Calu3 (cell line): ENCODE measurements around the gene HDGFL2. TPM values are rescaled to one million over a fixed set of nuclear protein-coding genes. Genes with fewer than 3 reads are reported as not detected.

ENCODE experiments used
- BruUV-seq: library from RNA; stranded (reverse); fragments of 400-500 nt; replicated peaks from 2 replicates; lab custom pipeline; 2021; lab: Mats Ljungman, UMichigan
- CTCF ChIA-PET: fragments of 300-600 bp; sonication (Branson Sonifier 250); formaldehyde crosslinking; loops from one replicate; lab custom pipeline; 2022; ENCODE audit warnings: antibody characterized with exemption; lab: Charles Lee
- DNase-seq: peaks from one replicate; pipeline ENCODE4 v3.0.0; 2022
- H3K27ac Mint-ChIP-seq: one replicate; pipeline ENCODE4 v1.8.0; 2022; ENCODE audit warnings: mixed read lengths; ENCODE audit not compliant: unreplicated experiment
- H3K27me3 Mint-ChIP-seq: one replicate; pipeline ENCODE4 v1.8.0; 2022; ENCODE audit warnings: mixed read lengths; ENCODE audit not compliant: unreplicated experiment
- H3K36me3 Mint-ChIP-seq: one replicate; pipeline ENCODE4 v1.8.0; 2022; ENCODE audit warnings: mild to moderate bottlenecking, moderate library complexity, mixed read lengths; ENCODE audit not compliant: insufficient read depth, unreplicated experiment
- H3K4me1 Mint-ChIP-seq: one replicate; pipeline ENCODE4 v1.8.0; 2022; ENCODE audit warnings: mild to moderate bottlenecking, low read depth, mixed read lengths; ENCODE audit not compliant: unreplicated experiment
- H3K4me3 Mint-ChIP-seq: one replicate; pipeline ENCODE4 v1.8.0; 2022; ENCODE audit warnings: mild to moderate bottlenecking, low read depth, moderate library complexity, mixed read lengths; ENCODE audit not compliant: unreplicated experiment
- H3K9me3 Mint-ChIP-seq: one replicate; pipeline ENCODE4 v1.8.0; 2022; ENCODE audit warnings: low read depth, mixed read lengths; ENCODE audit not compliant: unreplicated experiment
- CTCF ChIP-seq: fragments of 200-600 bp; IDR thresholded peaks from one replicate; pipeline ENCODE4 v1.8.0; 2022; ENCODE audit warnings: antibody characterized with exemption; ENCODE audit not compliant: unreplicated experiment
- intact Hi-C: fragments of 100-400 bp; cut with micrococcal nuclease; formaldehyde crosslinking; loops from one replicate; pipeline ENCODE4 v1.10.0; 2022; ENCODE audit not compliant: unreplicated experiment
- microRNA-seq: library from miRNA; unstranded; fragments of <30 nt; microRNA quantifications from one replicate; pipeline ENCODE4 v1.2.0, GENCODE V29; 2022
- total RNA-seq: library from RNA; stranded (reverse); gene quantifications from 2 replicates; pipeline ENCODE4 v1.2.3, GENCODE V29; 2022

Gene HDGFL2
- total RNA-seq, 1 experiment from 2014 or later: 40.6 TPM

- Mint-ChIP-seq H3K4me3 (no peak overlapping the region), H3K27ac (no peak overlapping the region), H3K27me3 (peaks cover 51% of the 10 kb centered on the region), H3K4me1 (no peaks in the 10 kb centered on the region), H3K9me3 (peaks cover 8% of the 10 kb centered on the region), H3K36me3 (no peaks in the 10 kb centered on the region)
- DNase-seq: no peak
- BruUV-seq: no TSS peak
- TF ChIP-seq CTCF: no peak
- CTCF ChIA-PET: no interaction called here
- intact Hi-C loops: no loop called here
Measured at GRCh38 chr19:4550018-4550417, 77.9 kb downstream of the HDGFL2 start.

- no TSS peak for BruUV-seq
- intact Hi-C loops: no loop called here
- Mint-ChIP-seq H3K36me3 (peaks cover under 1% of the 10 kb centered on the region), H3K9me3 (peaks cover 8% of the 10 kb centered on the region), H3K4me3 (no peak overlapping the region), H3K27me3 (peaks cover 51% of the 10 kb centered on the region), H3K4me1 (no peaks in the 10 kb centered on the region), H3K27ac (no peak overlapping the region)
- CTCF ChIA-PET: no interaction called here
- DNase-seq: no peak
- TF ChIP-seq CTCF: no peak
Measured at GRCh38 chr19:4550479-4551050, 78.5 kb downstream of the HDGFL2 start.

Small RNA genes lying within 50 kb of the gene (microRNA-seq; reads per million reads assigned to microRNA genes)
- gene MIR4746: 12.0 reads per million, percentile 36 among the genes with 10 or more reads in this experiment

Other genes with a start within 250 kb of the HDGFL2 start
- 1.2 and 1.6 TPM in 2 replicates for gene EBI3, start 242.8 kb upstream of the HDGFL2 start, total RNA-seq
- 7.8 and 10.4 TPM in 2 replicates for gene YJU2, start 225.2 kb upstream of the HDGFL2 start, total RNA-seq
- gene SHD, start 193.0 kb upstream of the HDGFL2 start, total RNA-seq: not detected in 2 replicates
- not detected in 2 replicates for gene TMIGD2, start 169.9 kb upstream of the HDGFL2 start, total RNA-seq
- 1.2 and 1.9 TPM in 2 replicates for gene FSD1, start 167.7 kb upstream of the HDGFL2 start, total RNA-seq
- gene STAP2, start 133.5 kb upstream of the HDGFL2 start, total RNA-seq: 28.7 and 30.5 TPM in 2 replicates
- gene MPND, start 128.7 kb upstream of the HDGFL2 start, total RNA-seq: 15.3 and 21.1 TPM in 2 replicates
- gene SH3GL1, start 71.8 kb upstream of the HDGFL2 start, total RNA-seq: 40.7 and 42.0 TPM in 2 replicates
- gene CHAF1A, start 69.7 kb upstream of the HDGFL2 start, total RNA-seq: 37.2 and 43.3 TPM in 2 replicates
- gene UBXN6, start 14.5 kb upstream of the HDGFL2 start, total RNA-seq: 38.9 and 47.1 TPM in 2 replicates
- 1.1 and 2.3 TPM in 2 replicates for gene PLIN4, start 46.2 kb downstream of the HDGFL2 start, total RNA-seq
- 7.6 and 13.1 TPM in 2 replicates for gene PLIN5, start 62.9 kb downstream of the HDGFL2 start, total RNA-seq
- gene LRG1, start 67.7 kb downstream of the HDGFL2 start, total RNA-seq: 28.5 and 36.4 TPM in 2 replicates
- 0.21 and 0.34 TPM in 2 replicates for gene SEMA6B, start 87.4 kb downstream of the HDGFL2 start, total RNA-seq
- 4.3 and 5.3 TPM in 2 replicates for gene TNFAIP8L1, start 167.2 kb downstream of the HDGFL2 start, total RNA-seq
- 77.1 and 81.2 TPM in 2 replicates for gene MYDGF, start 198.0 kb downstream of the HDGFL2 start, total RNA-seq